Lung (tissue), 12 donors: ENCODE data around the gene MAMDC2. TPM values are rescaled to one million over a fixed set of nuclear protein-coding genes. Genes with fewer than 3 reads are reported as not detected.

Experiments used
- ATAC-seq: fragments of 200-7000 bp; cut with Tn5 transposase; one replicate; pipeline ENCODE4 v1.9.1; 2020; ENCODE audit warnings: moderate number of reproducible peaks; ENCODE audit not compliant: insufficient read depth, low FRiP score
- DNase-seq, 3 donors: peaks; one replicate each; pipeline ENCODE4 v3.0.0-alpha.2; 2013 to 2017
- H3K27ac ChIP-seq, 2 donors: one replicate each; pipeline ENCODE4 v1.5.1; 2013; ENCODE audit warnings: mild to moderate bottlenecking in 2 of 2, moderate library complexity in 2 of 2, control low read depth in 1 of 2, inconsistent platforms in 1 of 2, low read depth in 1 of 2, low read length in 1 of 2
- H3K27me3 ChIP-seq, 3 donors: one replicate each; pipeline ENCODE4 v1.5.1; 2013; ENCODE audit warnings: low read length in 2 of 3; ENCODE audit not compliant: control insufficient read depth in 3 of 3, insufficient read depth in 3 of 3
- H3K36me3 ChIP-seq, 4 donors: one replicate each; pipeline ENCODE4 v1.5.1; 2013; ENCODE audit warnings: low read length in 4 of 4, mild to moderate bottlenecking in 1 of 4, moderate library complexity in 1 of 4; ENCODE audit not compliant: control insufficient read depth in 4 of 4, insufficient read depth in 4 of 4
- H3K4me1 ChIP-seq, 5 donors: one replicate each; pipeline ENCODE4 v1.5.1; 2013; ENCODE audit warnings: low read length in 5 of 5, mild to moderate bottlenecking in 2 of 5, moderate library complexity in 1 of 5; ENCODE audit not compliant: control insufficient read depth in 5 of 5, insufficient read depth in 5 of 5
- H3K4me3 ChIP-seq: one replicate; pipeline ENCODE4 v1.5.1; 2013; ENCODE audit warnings: mild to moderate bottlenecking, control low read depth, moderate library complexity
- H3K9ac ChIP-seq, 2 donors: one replicate each; pipeline ENCODE4 v1.5.1; 2013; ENCODE audit warnings: low read length in 2 of 2, control low read depth in 1 of 2; ENCODE audit not compliant: insufficient read depth in 1 of 2
- H3K9me3 ChIP-seq, 4 donors: one replicate each; pipeline ENCODE4 v1.5.1; 2013; ENCODE audit warnings: low read length in 3 of 4, mild to moderate bottlenecking in 1 of 4, moderate library complexity in 1 of 4; ENCODE audit not compliant: control insufficient read depth in 4 of 4, insufficient read depth in 3 of 4
- WGBS, 2 donors: extraction: QIAGEN DNeasy Blood & Tissue Kit; methylation state at CpG; one replicate each; pipeline ENCODE4 v1.1.7; 2013; 5-methylcytosine and 5-hydroxymethylcytosine counted together
- polyA plus RNA-seq, 2 donors: library from polyadenylated mRNA; stranded (reverse); fragments of 200-250 nt; gene quantifications; one replicate each; pipeline ENCODE4 v1.2.1, GENCODE V29; 2013
- total RNA-seq, 2 donors: library from RNA; depleted of rRNA in 1 of 2; stranded (reverse); fragments of >200 nt in 1 of 2; gene quantifications; one replicate each; pipeline ENCODE4 v1.2.1, GENCODE V29; 2014 to 2021
- TF ChIP-seq, protein P1 (sequence below): IDR thresholded peaks from 2 replicates; pipeline ENCODE4 v1.5.1; 2012; ENCODE audit warnings: mild to moderate bottlenecking; ENCODE audit errors: control extremely low read depth, extremely low read depth
- donor health status: control.
- donor health status: control.
- donor health status: Bipolar disorder and iron deficiency.
- donor health status: healthy.
- donor health status: DM: yes; HTN: yes; CAD: no.

MAMDC2 gene
- total and polyA plus RNA-seq, 4 donors = 6.5 to 28.6 (median 10.0) TPM

DNA sequence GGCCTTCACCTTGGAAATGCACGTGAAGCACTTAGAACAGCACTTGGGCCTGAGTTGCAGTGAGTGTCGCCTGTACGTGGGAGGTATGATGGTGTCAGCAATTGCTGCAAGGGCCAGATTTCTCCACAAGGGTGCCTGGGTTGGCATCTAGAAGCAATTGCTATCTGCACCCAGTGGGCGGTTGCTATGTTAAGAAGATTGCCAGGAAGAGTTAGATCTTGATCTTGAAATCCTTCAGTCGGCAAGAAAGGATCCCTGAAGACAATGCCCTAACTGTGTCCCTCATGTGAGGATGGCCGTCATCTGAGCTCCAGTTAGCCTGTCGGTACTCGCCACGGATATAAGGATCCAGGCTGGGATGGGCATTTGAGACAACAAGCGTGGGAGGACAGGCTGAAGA is 62.9 kb downstream of the MAMDC2 start:
- Histone ChIP-seq H3K27me3 (no peaks in the 10 kb centered on the region), H3K4me1 (no peaks in the 10 kb centered on the region), H3K4me3 (no peak overlapping the region), H3K36me3 (no peaks in the 10 kb centered on the region), H3K9ac (no peak overlapping the region), H3K9me3 (no peaks in the 10 kb centered on the region), H3K27ac (no peak overlapping the region)
- TF ChIP-seq, protein P1, sequence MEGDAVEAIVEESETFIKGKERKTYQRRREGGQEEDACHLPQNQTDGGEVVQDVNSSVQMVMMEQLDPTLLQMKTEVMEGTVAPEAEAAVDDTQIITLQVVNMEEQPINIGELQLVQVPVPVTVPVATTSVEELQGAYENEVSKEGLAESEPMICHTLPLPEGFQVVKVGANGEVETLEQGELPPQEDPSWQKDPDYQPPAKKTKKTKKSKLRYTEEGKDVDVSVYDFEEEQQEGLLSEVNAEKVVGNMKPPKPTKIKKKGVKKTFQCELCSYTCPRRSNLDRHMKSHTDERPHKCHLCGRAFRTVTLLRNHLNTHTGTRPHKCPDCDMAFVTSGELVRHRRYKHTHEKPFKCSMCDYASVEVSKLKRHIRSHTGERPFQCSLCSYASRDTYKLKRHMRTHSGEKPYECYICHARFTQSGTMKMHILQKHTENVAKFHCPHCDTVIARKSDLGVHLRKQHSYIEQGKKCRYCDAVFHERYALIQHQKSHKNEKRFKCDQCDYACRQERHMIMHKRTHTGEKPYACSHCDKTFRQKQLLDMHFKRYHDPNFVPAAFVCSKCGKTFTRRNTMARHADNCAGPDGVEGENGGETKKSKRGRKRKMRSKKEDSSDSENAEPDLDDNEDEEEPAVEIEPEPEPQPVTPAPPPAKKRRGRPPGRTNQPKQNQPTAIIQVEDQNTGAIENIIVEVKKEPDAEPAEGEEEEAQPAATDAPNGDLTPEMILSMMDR = no peak
- ATAC-seq = no peak
- WGBS, 2 donors = 90 to 95% methylated on average over 10 of the region's 10 CpGs
- no peak for DNase-seq

DNA sequence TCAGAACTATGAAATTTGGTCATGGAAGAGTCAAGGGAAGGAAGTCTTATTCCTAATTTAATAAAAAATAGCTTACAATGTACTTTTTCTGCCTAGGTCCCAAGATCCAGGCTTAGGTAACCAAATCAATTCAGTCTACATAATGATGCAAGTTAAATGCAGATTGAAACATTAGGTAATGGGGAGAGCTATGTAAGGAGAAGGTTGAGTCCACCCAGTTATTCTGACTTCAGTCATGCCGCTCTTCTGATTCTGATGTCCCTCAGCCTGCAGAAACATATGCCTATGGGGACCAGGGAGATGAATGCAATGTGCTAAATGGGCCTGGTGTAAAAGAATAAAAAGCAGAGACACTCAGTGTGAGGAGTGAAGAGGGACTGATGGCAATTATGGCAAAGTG is 63.9 kb downstream of the MAMDC2 start:
- 89 to 95% methylated on average over 1 of the region's 1 CpG for WGBS, 2 donors
- no peak for ATAC-seq

DNA sequence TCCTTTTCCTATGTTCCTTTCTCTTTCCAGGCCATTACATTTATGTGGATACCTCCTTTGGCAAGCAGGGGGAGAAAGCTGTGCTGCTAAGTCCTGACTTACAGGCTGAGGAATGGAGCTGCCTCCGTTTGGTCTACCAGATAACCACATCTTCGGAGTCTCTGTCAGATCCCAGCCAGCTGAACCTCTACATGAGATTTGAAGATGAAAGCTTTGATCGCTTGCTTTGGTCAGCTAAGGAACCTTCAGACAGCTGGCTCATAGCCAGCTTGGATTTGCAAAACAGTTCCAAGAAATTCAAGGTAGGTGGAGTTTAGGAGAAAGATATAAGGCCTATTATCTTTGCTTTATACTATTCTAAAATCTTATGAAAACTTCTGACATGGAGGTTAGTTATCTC is 64.5 kb downstream of the MAMDC2 start:
- no peak overlapping the region for H3K4me3 ChIP-seq
- TF ChIP-seq, protein P1 = no peak
- H3K27ac ChIP-seq = no peak overlapping the region
- DNase-seq (no peak), ATAC-seq (no peak)
- H3K36me3 ChIP-seq = no peaks in the 10 kb centered on the region
- no peaks in the 10 kb centered on the region for H3K4me1 ChIP-seq
- no peaks in the 10 kb centered on the region for H3K9me3 ChIP-seq
- 82 to 92% methylated on average over 3 of the region's 3 CpGs for WGBS, 2 donors
- H3K9ac ChIP-seq = no peak overlapping the region
- H3K27me3 ChIP-seq = no peaks in the 10 kb centered on the region

More for the DNA sequence above, 63.9 kb downstream of the MAMDC2 start:
- H3K9ac ChIP-seq = no peak overlapping the region
- DNase-seq = no peak
- no peaks in the 10 kb centered on the region for H3K27me3 ChIP-seq
- H3K4me3 ChIP-seq = no peak overlapping the region
- no peak overlapping the region for H3K27ac ChIP-seq
- TF ChIP-seq, protein P1 = no peak
- H3K36me3 ChIP-seq = no peaks in the 10 kb centered on the region
- H3K4me1 ChIP-seq = no peaks in the 10 kb centered on the region
- H3K9me3 ChIP-seq = no peaks in the 10 kb centered on the region
